Astrocyte (in vitro differentiated cells and primary cell): ENCODE results near the gene GUK1. TPM values are rescaled to one million over a fixed set of nuclear protein-coding genes. Genes with fewer than 3 reads are reported as not detected.

ENCODE experiments used
- DNase-seq: peaks from one replicate; pipeline ENCODE4 v3.0.0-alpha.2; 2010; ENCODE audit warnings: low read depth
- FAIRE-seq: peaks from 2 replicates; lab custom pipeline; 2011; peaks lifted over from hg19 to GRCh38; lab: Jason Lieb, UNC
- H2AFZ ChIP-seq: 2 replicates; pipeline ENCODE4 v1.6.0; 2012; ENCODE audit warnings: low read depth, low read length, inconsistent platforms
- H3K27ac ChIP-seq: 2 replicates; pipeline ENCODE4 v1.5.1; 2011; ENCODE audit warnings: low read depth, low read length, inconsistent platforms
- H3K27me3 ChIP-seq: 2 replicates; pipeline ENCODE4 v1.6.0; 2011; ENCODE audit warnings: low read length, inconsistent platforms; ENCODE audit not compliant: insufficient read depth
- H3K36me3 ChIP-seq: 2 replicates; pipeline ENCODE4 v1.5.1; 2011; ENCODE audit warnings: low read length, inconsistent platforms; ENCODE audit not compliant: insufficient read depth
- H3K4me1 ChIP-seq: 2 replicates; pipeline ENCODE4 v1.5.1; 2011; ENCODE audit warnings: low read length, inconsistent platforms; ENCODE audit not compliant: insufficient read depth
- H3K4me2 ChIP-seq: 2 replicates; pipeline ENCODE4 v1.6.0; 2012; ENCODE audit warnings: low read length, inconsistent platforms
- H3K4me3 ChIP-seq: 2 replicates; pipeline ENCODE4 v1.5.1; 2011; ENCODE audit warnings: low read depth, mild to moderate bottlenecking, low read length, inconsistent platforms; ENCODE audit not compliant: insufficient read depth
- H3K79me2 ChIP-seq: 2 replicates; pipeline ENCODE4 v1.6.0; 2012; ENCODE audit warnings: mild to moderate bottlenecking, low read length, inconsistent platforms; ENCODE audit not compliant: insufficient read depth
- H3K9ac ChIP-seq: 2 replicates; pipeline ENCODE4 v1.6.0; 2012; ENCODE audit warnings: mild to moderate bottlenecking, low read length, inconsistent platforms
- H3K9me3 ChIP-seq: 2 replicates; pipeline ENCODE4 v1.5.1; 2012; ENCODE audit warnings: low read depth, mild to moderate bottlenecking, low read length, inconsistent platforms; ENCODE audit not compliant: insufficient read depth
- H4K20me1 ChIP-seq: 2 replicates; pipeline ENCODE4 v1.6.0; 2012; ENCODE audit warnings: low read length, inconsistent platforms; ENCODE audit not compliant: insufficient read depth
- H3K27ac Mint-ChIP-seq: one replicate; pipeline ENCODE4 v1.8.0; 2021; ENCODE audit warnings: mild to moderate bottlenecking, mixed read lengths; ENCODE audit not compliant: unreplicated experiment
- H3K27me3 Mint-ChIP-seq: one replicate; pipeline ENCODE4 v1.8.0; 2021; ENCODE audit warnings: low read depth, mixed read lengths; ENCODE audit not compliant: unreplicated experiment
- H3K36me3 Mint-ChIP-seq: one replicate; pipeline ENCODE4 v1.8.0; 2021; ENCODE audit warnings: low read depth, mixed read lengths; ENCODE audit not compliant: unreplicated experiment
- H3K4me1 Mint-ChIP-seq: one replicate; pipeline ENCODE4 v1.8.0; 2021; ENCODE audit warnings: low read depth, mixed read lengths; ENCODE audit not compliant: unreplicated experiment
- H3K4me3 Mint-ChIP-seq: one replicate; pipeline ENCODE4 v1.8.0; 2021; ENCODE audit warnings: mild to moderate bottlenecking, moderate library complexity, mixed read lengths; ENCODE audit not compliant: unreplicated experiment
- H3K9me3 Mint-ChIP-seq: one replicate; pipeline ENCODE4 v1.8.0; 2021; ENCODE audit warnings: mild to moderate bottlenecking, mixed read lengths; ENCODE audit not compliant: unreplicated experiment
- CTCF ChIP-seq: IDR thresholded peaks from 2 replicates; pipeline ENCODE4 v1.5.1; 2011; ENCODE audit warnings: low read depth, mild to moderate bottlenecking, inconsistent platforms, low read length, moderate library complexity; ENCODE audit not compliant: insufficient read depth
- EZH2 ChIP-seq: IDR thresholded peaks from 2 replicates; pipeline ENCODE4 v1.6.1; 2012; ENCODE audit warnings: mild to moderate bottlenecking, low read length, inconsistent platforms; ENCODE audit not compliant: insufficient read depth
- total RNA-seq: library from RNA; stranded (reverse); gene quantifications from 2 replicates; pipeline ENCODE4 v1.2.1, GENCODE V29; 2021

Gene GUK1
- total RNA-seq, 1 donor from 2014 or later = 214 TPM

DNA sequence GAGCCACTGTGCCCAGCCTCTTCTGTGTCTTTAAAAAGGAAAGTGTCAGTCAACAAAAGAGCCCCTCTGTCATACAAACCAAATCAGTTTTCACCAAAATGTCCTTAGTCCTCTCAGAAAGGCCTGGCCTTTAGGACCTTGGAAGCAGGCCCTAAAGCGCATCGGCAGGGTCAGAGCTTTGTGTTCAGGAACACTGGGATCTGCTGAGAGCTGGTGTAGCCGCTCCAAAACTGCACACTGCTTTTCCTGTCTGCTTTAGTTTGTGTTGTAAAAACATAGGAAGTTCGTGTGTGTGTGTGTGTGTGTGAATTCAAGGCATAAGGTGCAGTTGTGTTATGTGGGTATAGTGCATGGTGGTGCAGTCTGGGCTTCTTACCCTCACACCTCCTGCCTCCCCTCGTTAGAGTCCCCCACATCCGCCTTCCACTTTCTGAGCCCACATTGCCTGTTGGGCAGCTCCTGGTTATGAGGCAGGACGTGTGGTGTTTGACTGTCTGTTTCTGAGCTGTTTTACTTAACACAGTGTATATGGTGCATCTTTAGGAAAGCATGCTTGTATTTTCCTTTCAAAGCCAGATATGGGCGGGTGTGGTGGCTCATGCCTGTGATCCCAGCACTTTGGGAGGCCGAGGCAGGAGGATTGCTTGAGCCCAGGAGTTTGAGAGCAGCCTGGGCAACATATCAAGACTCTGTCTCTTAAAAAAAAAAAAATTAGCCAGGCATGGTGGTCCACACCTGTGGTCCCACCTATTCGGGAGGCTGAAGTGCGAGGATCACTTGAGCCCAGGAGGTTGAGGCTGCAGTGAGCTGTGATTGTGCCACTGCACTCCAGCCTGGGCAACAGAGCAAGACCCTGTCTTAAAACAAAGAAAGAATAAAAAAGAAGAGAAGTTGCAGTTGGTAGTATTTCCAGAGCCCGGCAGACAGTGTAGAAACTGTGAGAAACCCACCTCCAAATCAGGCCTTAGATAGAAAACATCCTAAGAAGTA is 37.9 kb downstream of the GUK1 start:
- Histone ChIP-seq H3K36me3 (no peaks in the 10 kb centered on the region), H3K27ac (no peak overlapping the region), H3K9me3 (no peaks in the 10 kb centered on the region), H3K27me3 (no peaks in the 10 kb centered on the region), H2AFZ (no peak overlapping the region), H3K79me2 (peaks cover 17% of the 10 kb centered on the region), H4K20me1 (peaks cover 17% of the 10 kb centered on the region), H3K9ac (no peak overlapping the region), H3K4me2 (no peak overlapping the region), H3K4me3 (no peak overlapping the region), H3K4me1 (no peaks in the 10 kb centered on the region)
- peak overlapping the region; percentile 35 for H3K27ac Mint-ChIP-seq
- H3K36me3 Mint-ChIP-seq = peaks cover 6% of the 10 kb centered on the region
- H3K9me3 Mint-ChIP-seq = no peaks in the 10 kb centered on the region
- FAIRE-seq (no peak), DNase-seq (no peak)
- H3K4me1 Mint-ChIP-seq = no peaks in the 10 kb centered on the region
- TF ChIP-seq EZH2 (no peak), CTCF (no peak)
- H3K27me3 Mint-ChIP-seq = no peaks in the 10 kb centered on the region
- no peak overlapping the region for H3K4me3 Mint-ChIP-seq

DNA sequence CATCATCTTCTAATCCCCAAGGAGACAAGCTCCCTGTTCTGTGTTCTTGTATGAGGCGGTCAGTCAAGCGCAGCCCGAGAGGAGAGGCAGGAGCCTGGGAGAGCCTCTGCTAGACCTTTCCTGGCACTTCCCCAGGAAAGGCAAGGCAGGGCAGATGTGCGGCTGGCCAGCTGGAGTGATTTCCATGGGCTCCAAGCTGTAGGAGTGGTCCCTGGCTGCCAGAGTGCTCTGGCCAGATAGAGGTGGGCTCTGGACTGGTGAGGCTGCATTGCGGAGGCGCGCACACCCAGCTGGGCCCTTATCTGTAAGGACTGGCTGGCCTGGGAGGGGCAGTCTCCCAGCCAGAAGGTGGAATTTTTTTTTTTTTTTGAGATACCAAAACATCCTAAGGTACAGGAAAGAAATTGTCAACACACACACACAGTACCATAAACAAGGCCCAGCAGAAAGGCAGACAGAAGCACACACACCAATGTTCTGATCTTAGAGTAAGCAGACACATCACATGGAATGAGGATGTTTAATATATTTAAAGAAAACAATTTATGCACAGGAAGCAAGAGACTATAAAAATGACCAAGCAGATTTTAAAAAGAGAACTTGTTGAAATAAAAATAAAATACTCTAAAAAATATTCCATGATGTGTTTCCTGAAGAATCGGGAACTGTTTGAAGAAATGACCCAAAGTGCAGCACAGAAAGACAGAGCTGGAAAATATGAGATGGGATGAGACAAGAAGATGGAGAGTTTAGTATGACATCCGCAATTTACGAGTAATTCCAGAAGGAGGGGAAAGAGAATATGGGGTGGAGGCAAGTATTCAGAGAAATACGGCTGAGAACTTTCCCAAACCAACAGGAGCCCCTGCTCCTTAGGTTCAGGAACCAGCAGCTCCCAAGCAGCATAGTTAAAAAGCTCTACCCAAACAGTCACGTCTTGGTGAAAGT is 38.9 kb downstream of the GUK1 start:
- Mint-ChIP-seq H3K27ac (no peak overlapping the region), H3K36me3 (peaks cover 8% of the 10 kb centered on the region), H3K9me3 (no peaks in the 10 kb centered on the region), H3K4me1 (no peaks in the 10 kb centered on the region), H3K27me3 (no peaks in the 10 kb centered on the region), H3K4me3 (no peak overlapping the region)
- Histone ChIP-seq H3K9me3 (no peaks in the 10 kb centered on the region), H3K79me2 (peaks cover 10% of the 10 kb centered on the region), H3K27me3 (no peaks in the 10 kb centered on the region), H4K20me1 (peaks cover 10% of the 10 kb centered on the region), H3K4me1 (no peaks in the 10 kb centered on the region), H3K36me3 (no peaks in the 10 kb centered on the region), H3K4me3 (no peak overlapping the region), H2AFZ (no peak overlapping the region), H3K4me2 (no peak overlapping the region), H3K9ac (no peak overlapping the region), H3K27ac (no peak overlapping the region)
- TF ChIP-seq CTCF (no peak), EZH2 (no peak)
- no peak for DNase-seq
- no peak for FAIRE-seq
